Stimulated activated effector memory CD8-positive, alpha-beta T cell treated with anti-CD3 and anti-CD28 coated beads, Interleukin-12 subunit alpha, Interleukin-12 subunit beta, amount 100 ng/mL, for 72 hours (primary cell): ENCODE results near the gene HOXB13.

ENCODE experiments used
- ATAC-seq: fragments of 150-1000 bp; cut with Tn5 transposase; 2 replicates; pipeline ENCODE4 v1.10.0; 2021
- DNase-seq, 2 donors: peaks; one replicate each; pipeline ENCODE4 v3.0.0; 2021 to 2022; ENCODE audit warnings: low spot score in 2 of 2
- H3K27ac Mint-ChIP-seq: one replicate; pipeline ENCODE4 v1.8.0; 2022; ENCODE audit warnings: mild to moderate bottlenecking, mixed read lengths
- H3K36me3 Mint-ChIP-seq: one replicate; pipeline ENCODE4 v1.8.0; 2022; ENCODE audit warnings: mild to moderate bottlenecking, mixed read lengths
- H3K4me1 Mint-ChIP-seq: one replicate; pipeline ENCODE4 v1.8.0; 2022; ENCODE audit warnings: mixed read lengths
- H3K4me3 Mint-ChIP-seq: one replicate; pipeline ENCODE4 v1.8.0; 2022; ENCODE audit warnings: mild to moderate bottlenecking, mixed read lengths
- H3K9me3 Mint-ChIP-seq: one replicate; pipeline ENCODE4 v1.8.0; 2022; ENCODE audit warnings: mixed read lengths

Gene HOXB13

GRCh38 chr17:48704361-48705248 is 23.9 kb downstream of the HOXB13 start:
- Mint-ChIP-seq H3K4me3 (no peak overlapping the region), H3K9me3 (no peaks in the 10 kb centered on the region), H3K4me1 (no peaks in the 10 kb centered on the region), H3K36me3 (no peaks in the 10 kb centered on the region), H3K27ac (no peak overlapping the region)
- DNase-seq (no peak), ATAC-seq (no peak)

DNA sequence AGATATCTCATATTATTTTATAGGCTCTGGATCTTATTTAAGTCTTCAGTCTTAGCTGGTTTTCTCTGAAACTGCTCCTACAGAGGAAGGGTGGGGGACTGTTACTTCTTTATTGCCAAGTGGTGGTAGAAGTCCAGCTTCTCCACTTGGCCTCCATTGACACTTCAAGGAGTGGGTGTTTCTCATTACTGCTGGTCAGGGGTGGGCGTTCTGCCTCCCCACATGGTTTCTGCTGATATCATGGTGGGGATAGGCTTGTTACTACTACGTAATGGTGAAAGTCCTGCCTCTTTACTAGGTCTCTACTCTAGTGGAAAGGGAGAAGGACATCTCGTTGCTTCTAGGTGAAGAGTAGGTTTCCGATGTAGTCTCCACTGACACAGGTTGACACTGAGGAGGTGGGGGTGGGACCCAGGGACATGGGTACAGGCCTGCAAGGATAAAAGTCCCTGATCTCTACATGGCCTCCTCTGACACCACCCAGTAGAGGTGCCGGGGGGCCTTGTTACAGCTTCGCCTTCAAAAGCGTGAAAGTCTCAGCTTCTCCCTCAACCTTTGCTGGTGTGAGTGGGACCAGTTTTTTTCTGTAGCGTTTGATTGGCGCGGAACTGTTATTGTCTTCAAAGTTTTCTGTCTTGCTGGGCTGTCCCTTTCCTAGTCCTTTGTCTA is 26.6 kb downstream of the HOXB13 start:
- no peaks in the 10 kb centered on the region for H3K4me1 Mint-ChIP-seq
- H3K36me3 Mint-ChIP-seq: no peaks in the 10 kb centered on the region
- DNase-seq (no peak), ATAC-seq (no peak)
- H3K9me3 Mint-ChIP-seq: no peaks in the 10 kb centered on the region
- H3K27ac Mint-ChIP-seq: no peak overlapping the region
- H3K4me3 Mint-ChIP-seq: no peak overlapping the region

- no peak overlapping the region for H3K27ac Mint-ChIP-seq
- no peak for DNase-seq
- no peak overlapping the region for H3K4me3 Mint-ChIP-seq
- H3K4me1 Mint-ChIP-seq: no peaks in the 10 kb centered on the region
- no peaks in the 10 kb centered on the region for H3K36me3 Mint-ChIP-seq
- ATAC-seq: no peak
- peaks cover 2% of the 10 kb centered on the region for H3K9me3 Mint-ChIP-seq
Measured at GRCh38 chr17:48693178-48693577, 35.4 kb downstream of the HOXB13 start.

DNA sequence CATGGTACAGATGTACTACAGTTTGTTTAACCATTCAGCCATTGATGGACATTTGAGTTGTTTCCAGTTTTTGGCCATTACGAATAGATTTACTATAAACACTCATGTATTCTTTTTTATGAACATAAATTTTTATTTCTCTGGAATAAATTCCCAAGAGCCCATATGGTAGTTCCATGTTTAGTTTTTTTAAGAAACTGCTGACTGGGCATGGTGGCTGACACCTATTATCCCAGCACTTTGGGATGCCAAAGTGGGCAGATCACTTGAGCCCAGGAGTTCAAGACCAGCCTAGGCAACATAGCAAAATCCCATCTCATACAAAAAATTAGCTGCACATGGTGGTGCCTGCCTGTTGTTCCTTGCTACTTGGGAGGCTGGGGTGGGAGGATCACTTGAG is 36.5 kb downstream of the HOXB13 start:
- H3K27ac Mint-ChIP-seq: no peak overlapping the region

DNA sequence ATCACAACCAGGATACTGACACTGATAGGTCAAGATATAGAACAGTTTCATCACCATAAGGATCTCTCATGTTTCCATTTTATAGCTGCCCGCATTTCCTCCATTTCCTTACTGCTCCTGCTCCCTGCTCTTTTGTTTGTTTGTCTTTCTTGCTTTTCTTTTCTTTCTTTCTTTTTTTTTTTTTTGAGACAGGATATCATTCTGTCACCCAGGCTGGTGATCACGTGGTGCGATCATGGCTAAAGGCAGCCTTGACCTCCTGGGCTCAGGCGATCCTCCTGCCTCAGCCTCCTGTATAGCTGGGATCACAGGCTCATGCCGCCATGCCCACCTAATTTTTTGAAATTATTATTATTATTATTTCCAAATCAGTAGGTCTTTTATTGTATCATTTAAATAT is 37.9 kb downstream of the HOXB13 start:
- no peak overlapping the region for H3K27ac Mint-ChIP-seq
- peaks cover 2% of the 10 kb centered on the region for H3K9me3 Mint-ChIP-seq
- ATAC-seq: no peak
- no peaks in the 10 kb centered on the region for H3K4me1 Mint-ChIP-seq
- H3K4me3 Mint-ChIP-seq: no peak overlapping the region
- H3K36me3 Mint-ChIP-seq: no peaks in the 10 kb centered on the region
- no peak for DNase-seq

More for the DNA sequence above, 36.5 kb downstream of the HOXB13 start:
- H3K4me3 Mint-ChIP-seq: no peak overlapping the region
- ATAC-seq: no peak
- H3K36me3 Mint-ChIP-seq: no peaks in the 10 kb centered on the region
- no peaks in the 10 kb centered on the region for H3K4me1 Mint-ChIP-seq
- DNase-seq: no peak
- H3K9me3 Mint-ChIP-seq: peaks cover 2% of the 10 kb centered on the region

- DNase-seq: no peak
- ATAC-seq: no peak
- Mint-ChIP-seq H3K4me1 (no peaks in the 10 kb centered on the region), H3K4me3 (no peak overlapping the region), H3K27ac (no peak overlapping the region), H3K9me3 (no peaks in the 10 kb centered on the region), H3K36me3 (no peaks in the 10 kb centered on the region)
Measured at GRCh38 chr17:48681609-48682008, 46.9 kb downstream of the HOXB13 start.

- DNase-seq: no peak
- Mint-ChIP-seq H3K27ac (no peak overlapping the region), H3K4me1 (no peaks in the 10 kb centered on the region), H3K9me3 (no peaks in the 10 kb centered on the region), H3K4me3 (no peak overlapping the region), H3K36me3 (no peaks in the 10 kb centered on the region)
- no peak for ATAC-seq
Measured at GRCh38 chr17:48679385-48680096, 49.0 kb downstream of the HOXB13 start.

DNA sequence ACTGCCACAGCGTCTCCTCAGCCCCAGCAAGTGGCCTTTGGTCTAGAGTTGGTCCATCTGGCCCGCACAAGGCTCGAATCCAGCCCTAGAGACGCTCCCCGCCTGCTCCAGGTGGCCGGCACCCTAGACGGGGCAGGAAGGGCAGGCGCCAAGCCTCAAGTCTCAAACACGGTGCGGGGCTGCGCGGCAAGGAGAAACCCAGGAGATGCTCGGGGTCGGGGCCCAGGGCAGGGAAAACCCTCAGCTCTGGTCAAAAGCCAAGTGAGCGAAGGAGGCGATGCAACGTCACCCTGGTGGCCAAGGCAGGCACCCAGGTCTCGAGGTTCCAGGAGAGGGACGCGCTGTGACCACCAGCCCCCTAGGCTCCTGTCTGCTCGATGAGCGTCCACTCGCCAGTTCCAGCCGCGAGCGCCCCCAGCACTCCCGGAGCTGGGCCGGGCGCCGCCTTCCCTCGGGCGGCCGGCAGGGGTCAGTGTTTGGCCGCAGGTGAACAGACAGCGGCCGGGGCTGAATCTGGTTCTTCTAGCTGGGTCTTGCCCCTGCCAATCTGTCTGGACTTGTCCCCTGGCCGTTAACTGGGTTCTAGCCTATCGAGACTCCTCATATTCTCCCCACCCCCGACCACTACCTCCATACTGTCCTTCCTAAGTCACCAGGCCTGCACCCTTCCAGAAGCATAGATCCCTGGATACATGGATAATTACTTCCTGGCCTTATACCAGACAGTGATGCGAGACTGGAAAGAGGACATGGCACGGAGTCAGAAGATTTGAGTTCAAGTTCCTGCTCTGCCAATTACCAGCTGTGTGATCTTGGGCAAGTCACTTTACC is 50.2 kb downstream of the HOXB13 start:
- Mint-ChIP-seq H3K36me3 (no peaks in the 10 kb centered on the region), H3K4me3 (peak overlapping the region; percentile 26), H3K4me1 (no peaks in the 10 kb centered on the region), H3K9me3 (no peaks in the 10 kb centered on the region), H3K27ac (no peak overlapping the region)
- ATAC-seq: peak; percentile 93
- peak; percentile 77 to 89 for DNase-seq

- Mint-ChIP-seq H3K4me1 (no peaks in the 10 kb centered on the region), H3K4me3 (no peak overlapping the region), H3K36me3 (no peaks in the 10 kb centered on the region), H3K27ac (no peak overlapping the region), H3K9me3 (no peaks in the 10 kb centered on the region)
- DNase-seq (no peak), ATAC-seq (no peak)
Measured at GRCh38 chr17:48676963-48677558, 51.5 kb downstream of the HOXB13 start.
